ENCODE results near the gene PPP4R2.

The PPP4R2 gene

GRCh38 chr3:72976281-72976741, 20.3 kb upstream of the PPP4R2 start:
- Histone ChIP-seq H4K91ac (ENCODE audit: low read depth, low read length) (no peak overlapping the region), H3K23ac (ENCODE audit: low read length) (no peak overlapping the region), H3K4me1 (ENCODE audit: control insufficient read depth in 1 of 2, insufficient read depth in 2 of 2, low read length in 2 of 2) (peaks cover 8 to 9% of the 10 kb centered on the region in 2 experiments), H3K4ac (ENCODE audit: low read depth, low read length) (no peak overlapping the region), H2BK5ac (ENCODE audit: low read depth, low read length, poor library complexity) (no peak overlapping the region), H2BK120ac (ENCODE audit: insufficient read depth, low read length, poor library complexity) (no peak overlapping the region), H2AK5ac (ENCODE audit: low read length) (no peak overlapping the region), H4K12ac (ENCODE audit: low read depth, low read length) (no peak overlapping the region), H3K9me3 (ENCODE audit: insufficient read depth, low read depth, low read length) (no peaks in the 10 kb centered on the region), H3K36me3 (ENCODE audit: control insufficient read depth in 1 of 2, insufficient read depth in 2 of 2, low read length in 2 of 2) (no peaks in the 10 kb centered on the region), H3K79me1 (ENCODE audit: low read length) (peaks cover 3% of the 10 kb centered on the region), H2AFZ (ENCODE audit: insufficient read depth, low read length, poor library complexity) (no peak overlapping the region), H3K4me2 (ENCODE audit: low read length) (no peak overlapping the region), H4K8ac (ENCODE audit: low read depth, low read length) (no peak overlapping the region), H2BK12ac (ENCODE audit: low read length) (no peak overlapping the region), H3K14ac (ENCODE audit: low read length) (no peak overlapping the region), H3K4me3 (ENCODE audit: low read depth, low read length) (no peak overlapping the region), H3K27ac (ENCODE audit: low read depth, low read length) (no peak overlapping the region), H3K9ac (ENCODE audit: low read length) (no peak overlapping the region), H3K27me3 (ENCODE audit: insufficient read depth, low read length) (no peaks in the 10 kb centered on the region), H3K18ac (ENCODE audit: low read length) (no peak overlapping the region), H3K79me2 (ENCODE audit: control insufficient read depth, insufficient read depth, low read length, poor library complexity) (no peaks in the 10 kb centered on the region)
- WGBS (ENCODE audit: extremely low coverage, insufficient coverage, insufficient read length) = no CpG with 5 or more reads among the region's 1 CpG
- no peak for DNase-seq

GRCh38 chr3:72977060-72977808, 19.4 kb upstream of the PPP4R2 start:
- Histone ChIP-seq H3K9me3 (ENCODE audit: insufficient read depth, low read depth, low read length) (no peaks in the 10 kb centered on the region), H3K36me3 (ENCODE audit: control insufficient read depth in 1 of 2, insufficient read depth in 2 of 2, low read length in 2 of 2) (no peaks in the 10 kb centered on the region), H3K27me3 (ENCODE audit: insufficient read depth, low read length) (no peaks in the 10 kb centered on the region), H2BK120ac (ENCODE audit: insufficient read depth, low read length, poor library complexity) (no peak overlapping the region), H3K18ac (ENCODE audit: low read length) (no peak overlapping the region), H3K79me2 (ENCODE audit: control insufficient read depth, insufficient read depth, low read length, poor library complexity) (no peaks in the 10 kb centered on the region), H2BK5ac (ENCODE audit: low read depth, low read length, poor library complexity) (no peak overlapping the region), H3K4ac (ENCODE audit: low read depth, low read length) (no peak overlapping the region), H4K91ac (ENCODE audit: low read depth, low read length) (no peak overlapping the region), H2BK12ac (ENCODE audit: low read length) (no peak overlapping the region), H3K4me1 (ENCODE audit: control insufficient read depth in 1 of 2, insufficient read depth in 2 of 2, low read length in 2 of 2) (peaks cover 8 to 9% of the 10 kb centered on the region in 2 experiments), H3K14ac (ENCODE audit: low read length) (no peak overlapping the region), H3K4me3 (ENCODE audit: low read depth, low read length) (no peak overlapping the region), H2AK5ac (ENCODE audit: low read length) (no peak overlapping the region), H3K23ac (ENCODE audit: low read length) (no peak overlapping the region), H3K27ac (ENCODE audit: low read depth, low read length) (no peak overlapping the region), H3K4me2 (ENCODE audit: low read length) (no peak overlapping the region), H4K8ac (ENCODE audit: low read depth, low read length) (no peak overlapping the region), H3K79me1 (ENCODE audit: low read length) (peaks cover 3% of the 10 kb centered on the region), H4K12ac (ENCODE audit: low read depth, low read length) (no peak overlapping the region), H2AFZ (ENCODE audit: insufficient read depth, low read length, poor library complexity) (no peak overlapping the region), H3K9ac (ENCODE audit: low read length) (no peak overlapping the region)
- no CpG with 5 or more reads among the region's 5 CpGs for WGBS (ENCODE audit: extremely low coverage, insufficient coverage, insufficient read length)
- DNase-seq = peak in 1 of 2 donors; percentile 62

GRCh38 chr3:72982609-72983366, 13.8 kb upstream of the PPP4R2 start:
- no peak overlapping the region for H4K91ac ChIP-seq (ENCODE audit: low read depth, low read length)
- peaks cover 3% of the 10 kb centered on the region for H3K9me3 ChIP-seq (ENCODE audit: insufficient read depth, low read depth, low read length)
- no peak for DNase-seq
- no peak overlapping the region for H3K4me2 ChIP-seq (ENCODE audit: low read length)
- H3K4me3 ChIP-seq (ENCODE audit: low read depth, low read length) = no peak overlapping the region
- no peak overlapping the region for H2BK120ac ChIP-seq (ENCODE audit: insufficient read depth, low read length, poor library complexity)
- no peak overlapping the region for H4K8ac ChIP-seq (ENCODE audit: low read depth, low read length)
- H3K14ac ChIP-seq (ENCODE audit: low read length) = no peak overlapping the region
- H4K12ac ChIP-seq (ENCODE audit: low read depth, low read length) = no peak overlapping the region
- no peaks in the 10 kb centered on the region for H3K27me3 ChIP-seq (ENCODE audit: insufficient read depth, low read length)
- H3K4ac ChIP-seq (ENCODE audit: low read depth, low read length) = no peak overlapping the region
- no peak overlapping the region for H3K18ac ChIP-seq (ENCODE audit: low read length)
- no peak overlapping the region for H3K27ac ChIP-seq (ENCODE audit: low read depth, low read length)
- no peaks in the 10 kb centered on the region for H3K79me2 ChIP-seq (ENCODE audit: control insufficient read depth, insufficient read depth, low read length, poor library complexity)
- no peaks in the 10 kb centered on the region for H3K36me3 ChIP-seq (ENCODE audit: control insufficient read depth in 1 of 2, insufficient read depth in 2 of 2, low read length in 2 of 2)
- no peak overlapping the region for H2BK12ac ChIP-seq (ENCODE audit: low read length)
- H2AK5ac ChIP-seq (ENCODE audit: low read length) = no peak overlapping the region
- no peak overlapping the region for H2AFZ ChIP-seq (ENCODE audit: insufficient read depth, low read length, poor library complexity)
- H3K23ac ChIP-seq (ENCODE audit: low read length) = no peak overlapping the region
- no peak overlapping the region for H2BK5ac ChIP-seq (ENCODE audit: low read depth, low read length, poor library complexity)
- WGBS (ENCODE audit: extremely low coverage, insufficient coverage, insufficient read length) = 100% methylated on average over 1 of the region's 3 CpGs
- no peaks in the 10 kb centered on the region for H3K79me1 ChIP-seq (ENCODE audit: low read length)
- H3K4me1 ChIP-seq (ENCODE audit: control insufficient read depth in 1 of 2, insufficient read depth in 2 of 2, low read length in 2 of 2) = no peaks in the 10 kb centered on the region
- no peak overlapping the region for H3K9ac ChIP-seq (ENCODE audit: low read length)

- no peak overlapping the region for H3K9ac ChIP-seq (ENCODE audit: low read length)
- no peak overlapping the region for H3K4ac ChIP-seq (ENCODE audit: low read depth, low read length)
- H3K4me3 ChIP-seq (ENCODE audit: low read depth, low read length) = no peak overlapping the region
- H2AFZ ChIP-seq (ENCODE audit: insufficient read depth, low read length, poor library complexity) = no peak overlapping the region
- no peak overlapping the region for H3K27ac ChIP-seq (ENCODE audit: low read depth, low read length)
- H3K79me2 ChIP-seq (ENCODE audit: control insufficient read depth, insufficient read depth, low read length, poor library complexity) = no peaks in the 10 kb centered on the region
- no peak overlapping the region for H3K14ac ChIP-seq (ENCODE audit: low read length)
- H3K27me3 ChIP-seq (ENCODE audit: insufficient read depth, low read length) = no peaks in the 10 kb centered on the region
- no peak overlapping the region for H2BK12ac ChIP-seq (ENCODE audit: low read length)
- H2AK5ac ChIP-seq (ENCODE audit: low read length) = no peak overlapping the region
- no peak overlapping the region for H4K12ac ChIP-seq (ENCODE audit: low read depth, low read length)
- H3K4me1 ChIP-seq (ENCODE audit: control insufficient read depth in 1 of 2, insufficient read depth in 2 of 2, low read length in 2 of 2) = no peaks in the 10 kb centered on the region
- no peaks in the 10 kb centered on the region for H3K36me3 ChIP-seq (ENCODE audit: control insufficient read depth in 1 of 2, insufficient read depth in 2 of 2, low read length in 2 of 2)
- WGBS (ENCODE audit: extremely low coverage, insufficient coverage, insufficient read length) = no CpG with 5 or more reads among the region's 1 CpG
- peaks cover 3% of the 10 kb centered on the region for H3K9me3 ChIP-seq (ENCODE audit: insufficient read depth, low read depth, low read length)
- H2BK5ac ChIP-seq (ENCODE audit: low read depth, low read length, poor library complexity) = no peak overlapping the region
- no peak overlapping the region for H2BK120ac ChIP-seq (ENCODE audit: insufficient read depth, low read length, poor library complexity)
- no peak overlapping the region for H4K8ac ChIP-seq (ENCODE audit: low read depth, low read length)
- no peak overlapping the region for H4K91ac ChIP-seq (ENCODE audit: low read depth, low read length)
- H3K4me2 ChIP-seq (ENCODE audit: low read length) = no peak overlapping the region
- H3K79me1 ChIP-seq (ENCODE audit: low read length) = no peaks in the 10 kb centered on the region
- DNase-seq = no peak
- no peak overlapping the region for H3K23ac ChIP-seq (ENCODE audit: low read length)
- H3K18ac ChIP-seq (ENCODE audit: low read length) = no peak overlapping the region
These were observed 11.0 kb upstream of the PPP4R2 start for GRCh38 chr3:72985576-72985975.

Measured in trophoblast cell (in vitro differentiated cells and primary cell).